ENCODE data around the gene MPI.
A peak's percentile ranks its signal among the peaks of the same experiment; 100 is the strongest.

Gene MPI

GRCh38 chr15:74854453-74855022 lies 35.3 kb upstream of the MPI start:
- DNase-seq = no peak
- H3K36me3 Mint-ChIP-seq = peaks cover 34 to 41% of the 10 kb centered on the region in 2 donors
- H3K9me3 Mint-ChIP-seq = no peaks in the 10 kb centered on the region
- ATAC-seq (replicated peaks) = no peak
- H3K4me3 Mint-ChIP-seq = no peak overlapping the region
- peak overlapping the region; percentile 37 for H3K27ac Mint-ChIP-seq
- peaks cover 40 to 53% of the 10 kb centered on the region in 2 donors for H3K4me1 Mint-ChIP-seq
- H3K27me3 Mint-ChIP-seq = no peaks in the 10 kb centered on the region

- Mint-ChIP-seq H3K4me1 (peaks cover 38 to 53% of the 10 kb centered on the region in 2 donors), H3K36me3 (peaks cover 31 to 37% of the 10 kb centered on the region in 2 donors), H3K4me3 (peak overlapping the region in 1 of 2 donors; percentile 39)
Measured at GRCh38 chr15:74855857-74856256, 34.0 kb upstream of the MPI start.

GRCh38 chr15:74856537-74856936 lies 33.3 kb upstream of the MPI start:
- DNase-seq (no peak), ATAC-seq (replicated peaks) (no peak)
- H3K36me3 Mint-ChIP-seq = peaks cover 26 to 31% of the 10 kb centered on the region in 2 donors
- H3K27me3 Mint-ChIP-seq = no peaks in the 10 kb centered on the region
- H3K9me3 Mint-ChIP-seq = no peaks in the 10 kb centered on the region
- peak overlapping the region; percentile 94 for H3K27ac Mint-ChIP-seq
- peaks cover 35 to 53% of the 10 kb centered on the region in 2 donors for H3K4me1 Mint-ChIP-seq
- no peak overlapping the region for H3K4me3 Mint-ChIP-seq

More at GRCh38 chr15:74855857-74856256, 34.0 kb upstream of the MPI start:
- DNase-seq = no peak
- ATAC-seq (replicated peaks) = no peak
- Mint-ChIP-seq H3K27ac (peak overlapping the region; percentile 90), H3K9me3 (no peaks in the 10 kb centered on the region), H3K27me3 (no peaks in the 10 kb centered on the region)

- peak; percentile 85 to 87 for ATAC-seq (replicated peaks)
- Mint-ChIP-seq H3K4me1 (peaks cover 35 to 53% of the 10 kb centered on the region in 2 donors), H3K9me3 (no peaks in the 10 kb centered on the region), H3K4me3 (peak overlapping the region; percentile 14 to 66), H3K36me3 (peaks cover 22 to 27% of the 10 kb centered on the region in 2 donors), H3K27me3 (no peaks in the 10 kb centered on the region), H3K27ac (peak overlapping the region; percentile 94)
- peak; percentile 57 for DNase-seq
Measured at GRCh38 chr15:74857082-74857655, 32.7 kb upstream of the MPI start.

- peak; percentile 79 to 85 for ATAC-seq (replicated peaks)
- H3K27me3 Mint-ChIP-seq = no peaks in the 10 kb centered on the region
- peaks cover 20 to 23% of the 10 kb centered on the region in 2 donors for H3K36me3 Mint-ChIP-seq
- H3K4me3 Mint-ChIP-seq = peak overlapping the region; percentile 50 to 66
- DNase-seq = peak; percentile 47
- H3K9me3 Mint-ChIP-seq = no peaks in the 10 kb centered on the region
- peaks cover 35 to 52% of the 10 kb centered on the region in 2 donors for H3K4me1 Mint-ChIP-seq
- peak overlapping the region; percentile 94 for H3K27ac Mint-ChIP-seq
Measured at GRCh38 chr15:74857671-74858368, 32.0 kb upstream of the MPI start.

GRCh38 chr15:74858369-74858740 lies 31.5 kb upstream of the MPI start:
- no peaks in the 10 kb centered on the region for H3K9me3 Mint-ChIP-seq
- H3K4me3 Mint-ChIP-seq = peak overlapping the region; percentile 50 to 66
- ATAC-seq (replicated peaks) (no peak), DNase-seq (no peak)
- peaks cover 34 to 47% of the 10 kb centered on the region in 2 donors for H3K4me1 Mint-ChIP-seq
- H3K27ac Mint-ChIP-seq = peak overlapping the region; percentile 94
- H3K36me3 Mint-ChIP-seq = peaks cover 17 to 18% of the 10 kb centered on the region in 2 donors
- no peaks in the 10 kb centered on the region for H3K27me3 Mint-ChIP-seq

GRCh38 chr15:74863239-74864056 lies 26.4 kb upstream of the MPI start:
- ATAC-seq (replicated peaks) = no peak

GRCh38 chr15:74864296-74864695 lies 25.5 kb upstream of the MPI start:
- no peak overlapping the region for H3K4me3 Mint-ChIP-seq
- peaks cover 31 to 47% of the 10 kb centered on the region in 2 donors for H3K36me3 Mint-ChIP-seq
- ATAC-seq (replicated peaks) (no peak), DNase-seq (no peak)
- peaks cover 34 to 63% of the 10 kb centered on the region in 2 donors for H3K4me1 Mint-ChIP-seq
- H3K27me3 Mint-ChIP-seq = no peaks in the 10 kb centered on the region
- no peak overlapping the region for H3K27ac Mint-ChIP-seq
- no peaks in the 10 kb centered on the region for H3K9me3 Mint-ChIP-seq

More at GRCh38 chr15:74863239-74864056, 26.4 kb upstream of the MPI start:
- no peak for DNase-seq
- no peaks in the 10 kb centered on the region for H3K27me3 Mint-ChIP-seq
- H3K4me1 Mint-ChIP-seq = peaks cover 39 to 63% of the 10 kb centered on the region in 2 donors
- H3K4me3 Mint-ChIP-seq = no peak overlapping the region
- no peaks in the 10 kb centered on the region for H3K9me3 Mint-ChIP-seq
- H3K36me3 Mint-ChIP-seq = peaks cover 32 to 45% of the 10 kb centered on the region in 2 donors
- no peak overlapping the region for H3K27ac Mint-ChIP-seq

- Mint-ChIP-seq H3K27me3 (no peaks in the 10 kb centered on the region), H3K27ac (peak overlapping the region; percentile 14), H3K4me3 (peak overlapping the region in 1 of 2 donors; percentile 52), H3K36me3 (peaks cover 38 to 57% of the 10 kb centered on the region in 2 donors), H3K4me1 (peaks cover 40 to 66% of the 10 kb centered on the region in 2 donors), H3K9me3 (no peaks in the 10 kb centered on the region)
- ATAC-seq (replicated peaks) = no peak
- no peak for DNase-seq
Measured at GRCh38 chr15:74865316-74865715, 24.5 kb upstream of the MPI start.

- Mint-ChIP-seq H3K4me1 (peaks cover 44 to 74% of the 10 kb centered on the region in 2 donors), H3K27ac (no peak overlapping the region), H3K4me3 (peak overlapping the region in 1 of 2 donors; percentile 52), H3K9me3 (no peaks in the 10 kb centered on the region), H3K36me3 (peaks cover 43 to 63% of the 10 kb centered on the region in 2 donors), H3K27me3 (no peaks in the 10 kb centered on the region)
- ATAC-seq (replicated peaks) (no peak), DNase-seq (no peak)
Measured at GRCh38 chr15:74866090-74866489, 23.8 kb upstream of the MPI start.

GRCh38 chr15:74867466-74868038 lies 22.3 kb upstream of the MPI start:
- Mint-ChIP-seq H3K27me3 (no peaks in the 10 kb centered on the region), H3K27ac (peak overlapping the region; percentile 65), H3K36me3 (peaks cover 49 to 67% of the 10 kb centered on the region in 2 donors), H3K4me3 (peak overlapping the region; percentile 32 to 53), H3K9me3 (no peaks in the 10 kb centered on the region), H3K4me1 (peaks cover 48 to 86% of the 10 kb centered on the region in 2 donors)
- ATAC-seq (replicated peaks) (no peak), DNase-seq (no peak)

- H3K36me3 Mint-ChIP-seq = peaks cover 53 to 72% of the 10 kb centered on the region in 2 donors
- peaks cover 52 to 90% of the 10 kb centered on the region in 2 donors for H3K4me1 Mint-ChIP-seq
- no peaks in the 10 kb centered on the region for H3K9me3 Mint-ChIP-seq
- peak overlapping the region; percentile 65 for H3K27ac Mint-ChIP-seq
- peak overlapping the region; percentile 14 to 53 for H3K4me3 Mint-ChIP-seq
- ATAC-seq (replicated peaks) (no peak), DNase-seq (no peak)
- H3K27me3 Mint-ChIP-seq = no peaks in the 10 kb centered on the region
Measured at GRCh38 chr15:74868059-74868458, 21.8 kb upstream of the MPI start.

GRCh38 chr15:74869372-74869725 lies 20.5 kb upstream of the MPI start:
- ATAC-seq (replicated peaks) (no peak), DNase-seq (no peak)
- Mint-ChIP-seq H3K4me3 (peak overlapping the region in 1 of 2 donors; percentile 86), H3K9me3 (no peaks in the 10 kb centered on the region), H3K36me3 (peaks cover 50 to 64% of the 10 kb centered on the region in 2 donors), H3K4me1 (peaks cover 50 to 85% of the 10 kb centered on the region in 2 donors), H3K27ac (no peak overlapping the region), H3K27me3 (no peaks in the 10 kb centered on the region)
